Measurements from ENCODE around the gene ATG16L2.

- TF ChIP-seq PATZ1 (CRISPR knock-in tag; IDR thresholded peaks at IDR 0.05; ENCODE audit: borderline replicate concordance) (no peak), PPARA (CRISPR knock-in tag; IDR thresholded peaks at IDR 0.05; ENCODE audit: borderline replicate concordance) (no peak), CSRNP3 (CRISPR knock-in tag; IDR thresholded peaks at IDR 0.05) (no peak), BACH2 (CRISPR knock-in tag; IDR thresholded peaks at IDR 0.05; ENCODE audit: borderline replicate concordance) (no peak), TSHZ2 (CRISPR knock-in tag; IDR thresholded peaks at IDR 0.05) (no peak)
Measured at GRCh38 chr11:72815110-72815618, 953 bp downstream of the ATG16L2 start.
